ENCODE measurements around the gene TMEM267.
"Not testable (repeated sequence)": the region's sequence is repeated elsewhere in the genome, so short reads cannot be mapped to it uniquely, and the experiment has no call there.

Gene TMEM267

GRCh38 chr5:43483298-43484105 is at the start of gene TMEM267:
TMEM267 (minus strand) TSS chr5:43483865; CDS start chr5:43453969, 29,896 bp downstream.
- Mint-ChIP-seq H3K36me3 (ENCODE audit: low read depth) (peaks cover 26% of the 10 kb centered on the region), H3K4me3 (peak within 1 kb of the TSS; percentile 95), H3K4me1 (peaks cover 48% of the 10 kb centered on the region), H3K9me3 (no peaks in the 10 kb centered on the region), H3K27ac (peak within 1 kb of the TSS; percentile 99), H3K27me3 (peaks cover 2% of the 10 kb centered on the region)
- ATAC-seq (peak; percentile 87), DNase-seq (peak; percentile 84)

GRCh38 chr5:43530648-43531047 is 47.0 kb upstream of the TMEM267 start:
- H3K9me3 Mint-ChIP-seq: no peaks in the 10 kb centered on the region
- peaks cover 4% of the 10 kb centered on the region for H3K4me1 Mint-ChIP-seq
- H3K27ac Mint-ChIP-seq: no peak overlapping the region

GRCh38 chr5:43523662-43524072 is 40.0 kb upstream of the TMEM267 start:
- ATAC-seq (no peak), DNase-seq (no peak)
- Mint-ChIP-seq H3K9me3 (no peaks in the 10 kb centered on the region), H3K4me3 (no peak overlapping the region), H3K36me3 (ENCODE audit: low read depth) (peaks cover 32% of the 10 kb centered on the region), H3K27me3 (no peaks in the 10 kb centered on the region), H3K27ac (no peak overlapping the region), H3K4me1 (peaks cover 3% of the 10 kb centered on the region)

More at GRCh38 chr5:43530648-43531047, 47.0 kb upstream of the TMEM267 start:
- no peaks in the 10 kb centered on the region for H3K27me3 Mint-ChIP-seq
- peaks cover 55% of the 10 kb centered on the region for H3K36me3 Mint-ChIP-seq (ENCODE audit: low read depth)
- H3K4me3 Mint-ChIP-seq: no peak overlapping the region
- no peak for ATAC-seq
- no peak for DNase-seq

GRCh38 chr5:43520615-43521014 is 37.0 kb upstream of the TMEM267 start:
- Mint-ChIP-seq H3K27ac (no peak overlapping the region), H3K9me3 (no peaks in the 10 kb centered on the region), H3K4me1 (peaks cover 5% of the 10 kb centered on the region), H3K27me3 (no peaks in the 10 kb centered on the region), H3K4me3 (no peak overlapping the region), H3K36me3 (ENCODE audit: low read depth) (peaks cover 17% of the 10 kb centered on the region)
- DNase-seq (no peak), ATAC-seq (no peak)

- Mint-ChIP-seq H3K4me3 (peak overlapping the region; percentile 91), H3K27ac (peak overlapping the region; percentile 95), H3K9me3 (no peaks in the 10 kb centered on the region), H3K27me3 (no peaks in the 10 kb centered on the region), H3K36me3 (ENCODE audit: low read depth) (peaks cover 14% of the 10 kb centered on the region), H3K4me1 (peaks cover 28% of the 10 kb centered on the region)
- DNase-seq (no peak), ATAC-seq (no peak)
These were observed 32.0 kb upstream of the TMEM267 start for GRCh38 chr5:43515678-43516048.

- H3K4me1 Mint-ChIP-seq: peaks cover 28% of the 10 kb centered on the region
- H3K4me3 Mint-ChIP-seq: peak within 1 kb of the TSS; percentile 91
- no peaks in the 10 kb centered on the region for H3K27me3 Mint-ChIP-seq
- H3K36me3 Mint-ChIP-seq (ENCODE audit: low read depth): peaks cover 14% of the 10 kb centered on the region
- DNase-seq: peak; percentile 98
- peak; percentile 98 for ATAC-seq
- no peaks in the 10 kb centered on the region for H3K9me3 Mint-ChIP-seq
- peak within 1 kb of the TSS; percentile 95 for H3K27ac Mint-ChIP-seq
These were observed 31.4 kb upstream of the TMEM267 start, which contains the start of gene C5orf34 for GRCh38 chr5:43514816-43515677. C5orf34 (minus strand) TSS chr5:43515148; CDS start chr5:43509339, 5,809 bp downstream.

GRCh38 chr5:43514471-43514815 is 30.8 kb upstream of the TMEM267 start:
- no peaks in the 10 kb centered on the region for H3K9me3 Mint-ChIP-seq
- ATAC-seq (peak; percentile 75), DNase-seq (no peak)
- peaks cover 14% of the 10 kb centered on the region for H3K36me3 Mint-ChIP-seq (ENCODE audit: low read depth)
- H3K27me3 Mint-ChIP-seq: no peaks in the 10 kb centered on the region
- H3K4me3 Mint-ChIP-seq: peak overlapping the region; percentile 91
- peak overlapping the region; percentile 95 for H3K27ac Mint-ChIP-seq
- H3K4me1 Mint-ChIP-seq: peaks cover 28% of the 10 kb centered on the region

GRCh38 chr5:43514025-43514424 is 30.4 kb upstream of the TMEM267 start:
- H3K9me3 Mint-ChIP-seq: no peaks in the 10 kb centered on the region
- peaks cover 28% of the 10 kb centered on the region for H3K4me1 Mint-ChIP-seq
- peak overlapping the region; percentile 91 for H3K4me3 Mint-ChIP-seq
- H3K36me3 Mint-ChIP-seq (ENCODE audit: low read depth): peaks cover 16% of the 10 kb centered on the region
- DNase-seq (no peak), ATAC-seq (no peak)
- peak overlapping the region; percentile 95 for H3K27ac Mint-ChIP-seq
- no peaks in the 10 kb centered on the region for H3K27me3 Mint-ChIP-seq

- peaks cover 26% of the 10 kb centered on the region for H3K4me1 Mint-ChIP-seq
These were observed 27.4 kb upstream of the TMEM267 start for GRCh38 chr5:43511062-43511461.

GRCh38 chr5:43498581-43498980 is 14.9 kb upstream of the TMEM267 start:
- no peak overlapping the region for H3K4me3 Mint-ChIP-seq
- H3K9me3 Mint-ChIP-seq: no peaks in the 10 kb centered on the region
- no peaks in the 10 kb centered on the region for H3K27me3 Mint-ChIP-seq
- H3K4me1 Mint-ChIP-seq: no peaks in the 10 kb centered on the region
- peaks cover 22% of the 10 kb centered on the region for H3K36me3 Mint-ChIP-seq (ENCODE audit: low read depth)
- DNase-seq: no peak
- no peak for ATAC-seq
- H3K27ac Mint-ChIP-seq: no peak overlapping the region

More at GRCh38 chr5:43511062-43511461, 27.4 kb upstream of the TMEM267 start:
- H3K36me3 Mint-ChIP-seq (ENCODE audit: low read depth): peaks cover 21% of the 10 kb centered on the region
- DNase-seq, H3K4me3 Mint-ChIP-seq, H3K27ac Mint-ChIP-seq, ATAC-seq, H3K9me3 Mint-ChIP-seq, H3K27me3 Mint-ChIP-seq: not testable (repeated sequence)

GRCh38 chr5:43497311-43498104 is 13.8 kb upstream of the TMEM267 start:
- H3K27ac Mint-ChIP-seq: no peak overlapping the region
- no peaks in the 10 kb centered on the region for H3K9me3 Mint-ChIP-seq
- no peaks in the 10 kb centered on the region for H3K4me1 Mint-ChIP-seq
- no peak for ATAC-seq
- H3K36me3 Mint-ChIP-seq (ENCODE audit: low read depth): peaks cover 17% of the 10 kb centered on the region
- DNase-seq: no peak
- no peak overlapping the region for H3K4me3 Mint-ChIP-seq
- H3K27me3 Mint-ChIP-seq: no peaks in the 10 kb centered on the region

- H3K4me3 Mint-ChIP-seq: no peak overlapping the region
- DNase-seq (no peak), ATAC-seq (no peak)
- H3K36me3 Mint-ChIP-seq (ENCODE audit: low read depth): peaks cover 26% of the 10 kb centered on the region
- peaks cover under 1% of the 10 kb centered on the region for H3K4me1 Mint-ChIP-seq
- no peak overlapping the region for H3K27ac Mint-ChIP-seq
- no peaks in the 10 kb centered on the region for H3K9me3 Mint-ChIP-seq
- no peaks in the 10 kb centered on the region for H3K27me3 Mint-ChIP-seq
These were observed 7.7 kb upstream of the TMEM267 start for GRCh38 chr5:43491326-43491725.

GRCh38 chr5:43486353-43486752 is 2.7 kb upstream of the TMEM267 start:
- Mint-ChIP-seq H3K4me3 (no peak overlapping the region), H3K36me3 (ENCODE audit: low read depth) (peaks cover 31% of the 10 kb centered on the region), H3K27ac (peak overlapping the region; percentile 99), H3K4me1 (peaks cover 39% of the 10 kb centered on the region), H3K9me3 (no peaks in the 10 kb centered on the region), H3K27me3 (peaks cover 2% of the 10 kb centered on the region)
- DNase-seq (no peak), ATAC-seq (no peak)

- Mint-ChIP-seq H3K9me3 (no peaks in the 10 kb centered on the region), H3K27ac (peak overlapping the region; percentile 99), H3K27me3 (peaks cover 2% of the 10 kb centered on the region), H3K36me3 (ENCODE audit: low read depth) (peaks cover 33% of the 10 kb centered on the region), H3K4me3 (peak overlapping the region; percentile 95), H3K4me1 (peaks cover 41% of the 10 kb centered on the region)
- no peak for ATAC-seq
- no peak for DNase-seq
These were observed 1.7 kb upstream of the TMEM267 start for GRCh38 chr5:43485406-43485805.

Measured in activated naive CD8-positive, alpha-beta T cell treated with anti-CD3 and anti-CD28 coated beads, Interleukin-2, amount 50 U/mL, for 24 hours (primary cell).